Measurements from ENCODE around the gene ZNF282.

- TF ChIP-seq CTCF (IDR thresholded peaks at IDR 0.05; ENCODE audit: poor library complexity, severe bottlenecking) (no peak), POLR2AphosphoS5 (IDR thresholded peaks at IDR 0.05) (no peak), SMC3 (conservative IDR thresholded peaks at IDR 0.05; ENCODE audit: poor library complexity) (no peak), EZH2 (IDR thresholded peaks at IDR 0.05; ENCODE audit: borderline replicate concordance, insufficient read depth, low read length, poor library complexity, severe bottlenecking) (no peak), EP300 (conservative IDR thresholded peaks at IDR 0.05; ENCODE audit: poor library complexity, severe bottlenecking) (no peak), TAF1 (IDR thresholded peaks at IDR 0.05; ENCODE audit: low read depth) (no peak), MXI1 (conservative IDR thresholded peaks at IDR 0.05; ENCODE audit: poor library complexity, severe bottlenecking) (no peak), RAD21 (conservative IDR thresholded peaks at IDR 0.05) (no peak)
- TF ChIP-seq, protein P1, sequence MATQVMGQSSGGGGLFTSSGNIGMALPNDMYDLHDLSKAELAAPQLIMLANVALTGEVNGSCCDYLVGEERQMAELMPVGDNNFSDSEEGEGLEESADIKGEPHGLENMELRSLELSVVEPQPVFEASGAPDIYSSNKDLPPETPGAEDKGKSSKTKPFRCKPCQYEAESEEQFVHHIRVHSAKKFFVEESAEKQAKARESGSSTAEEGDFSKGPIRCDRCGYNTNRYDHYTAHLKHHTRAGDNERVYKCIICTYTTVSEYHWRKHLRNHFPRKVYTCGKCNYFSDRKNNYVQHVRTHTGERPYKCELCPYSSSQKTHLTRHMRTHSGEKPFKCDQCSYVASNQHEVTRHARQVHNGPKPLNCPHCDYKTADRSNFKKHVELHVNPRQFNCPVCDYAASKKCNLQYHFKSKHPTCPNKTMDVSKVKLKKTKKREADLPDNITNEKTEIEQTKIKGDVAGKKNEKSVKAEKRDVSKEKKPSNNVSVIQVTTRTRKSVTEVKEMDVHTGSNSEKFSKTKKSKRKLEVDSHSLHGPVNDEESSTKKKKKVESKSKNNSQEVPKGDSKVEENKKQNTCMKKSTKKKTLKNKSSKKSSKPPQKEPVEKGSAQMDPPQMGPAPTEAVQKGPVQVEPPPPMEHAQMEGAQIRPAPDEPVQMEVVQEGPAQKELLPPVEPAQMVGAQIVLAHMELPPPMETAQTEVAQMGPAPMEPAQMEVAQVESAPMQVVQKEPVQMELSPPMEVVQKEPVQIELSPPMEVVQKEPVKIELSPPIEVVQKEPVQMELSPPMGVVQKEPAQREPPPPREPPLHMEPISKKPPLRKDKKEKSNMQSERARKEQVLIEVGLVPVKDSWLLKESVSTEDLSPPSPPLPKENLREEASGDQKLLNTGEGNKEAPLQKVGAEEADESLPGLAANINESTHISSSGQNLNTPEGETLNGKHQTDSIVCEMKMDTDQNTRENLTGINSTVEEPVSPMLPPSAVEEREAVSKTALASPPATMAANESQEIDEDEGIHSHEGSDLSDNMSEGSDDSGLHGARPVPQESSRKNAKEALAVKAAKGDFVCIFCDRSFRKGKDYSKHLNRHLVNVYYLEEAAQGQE (IDR thresholded peaks at IDR 0.05; ENCODE audit: borderline replicate concordance): no peak
Observed at GRCh38 chr7:149150981-149151380, 44.4 kb upstream of the ZNF282 start.
